GM18867 (cell line): ENCODE data around the gene PPP2R5E.

Experiments
- ATAC-seq: cut with Tn5 transposase; IDR thresholded peaks from one replicate; pipeline ENCODE4 v1.9.1; 2021; ENCODE audit warnings: mild to moderate bottlenecking, moderate library complexity; ENCODE audit not compliant: unreplicated experiment

The PPP2R5E gene

GRCh38 chr14:63474111-63474510 is 69.1 kb downstream of the PPP2R5E start:
- ATAC-seq = no peak

- ATAC-seq = no peak
Measured at GRCh38 chr14:63472986-63473788, 70.0 kb downstream of the PPP2R5E start.

DNA sequence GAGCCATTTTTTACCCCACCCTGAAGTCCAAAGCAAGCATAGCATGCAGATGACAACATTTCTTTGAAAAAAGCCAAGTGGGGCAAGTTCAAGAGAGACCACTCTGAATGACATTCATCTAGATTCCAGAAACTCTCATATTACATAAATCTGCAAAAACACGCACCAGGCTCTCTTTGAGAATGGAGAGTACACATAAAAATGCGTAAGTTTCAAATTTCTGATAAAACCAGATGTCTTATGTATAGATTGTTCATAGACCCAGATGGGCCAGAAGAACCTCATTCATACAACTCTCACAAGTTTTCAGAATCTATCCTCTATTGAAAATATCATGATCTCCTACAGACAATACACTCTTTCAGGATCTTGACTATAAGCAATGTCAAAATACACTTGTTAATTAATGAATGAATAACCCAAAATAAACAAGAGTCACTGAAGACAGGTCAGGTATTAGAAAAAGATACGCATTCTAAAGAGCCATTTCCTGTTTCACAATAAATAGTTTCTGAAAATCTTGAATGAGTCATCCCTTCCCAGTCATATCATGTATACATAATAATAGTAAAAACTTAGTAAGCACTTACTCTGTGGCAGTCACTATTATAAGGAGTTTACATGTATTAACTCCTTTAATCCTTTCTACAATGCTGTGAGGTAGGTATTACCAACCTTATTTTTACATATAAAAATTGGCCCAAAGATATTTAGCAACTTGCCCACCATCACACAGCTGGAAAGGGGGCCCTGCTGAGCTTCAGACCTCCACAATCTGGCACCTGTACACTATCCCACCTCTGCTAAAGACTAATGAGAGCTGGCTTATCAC is 72.0 kb downstream of the PPP2R5E start:
- ATAC-seq = peak; percentile 93

- no peak for ATAC-seq
Measured at GRCh38 chr14:63468294-63468693, 74.9 kb downstream of the PPP2R5E start.

DNA sequence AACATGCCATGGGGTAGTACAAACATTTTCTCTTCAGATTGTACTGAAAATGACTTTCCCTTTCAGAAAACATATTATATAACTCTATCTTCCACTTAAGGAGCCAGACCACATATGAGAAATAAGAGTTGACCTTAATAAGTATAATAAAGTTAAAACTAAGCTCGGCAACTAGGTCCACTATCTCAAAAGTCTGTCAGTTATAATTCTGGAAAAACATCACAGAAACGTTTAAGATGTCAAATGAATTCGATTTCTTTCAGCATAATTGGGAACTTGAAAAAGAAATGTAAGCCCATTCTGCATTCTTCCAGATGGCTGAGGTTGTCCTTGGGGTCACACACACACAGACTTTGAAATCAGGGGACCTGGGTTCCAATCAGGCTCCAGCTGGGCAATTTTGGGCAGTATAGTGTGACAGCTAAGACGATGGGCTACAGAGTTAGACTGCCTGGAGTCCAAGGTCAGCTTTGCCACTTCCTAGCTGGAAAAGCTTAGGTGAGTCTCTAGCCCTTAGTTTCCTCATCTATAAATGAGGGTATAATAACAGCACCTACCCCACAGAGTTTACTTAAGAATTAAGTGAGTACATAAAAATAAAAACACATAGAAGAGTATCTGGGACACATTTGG is 75.6 kb downstream of the PPP2R5E start:
- ATAC-seq = no peak

GRCh38 chr14:63465347-63465746 is 77.8 kb downstream of the PPP2R5E start:
- ATAC-seq = no peak

DNA sequence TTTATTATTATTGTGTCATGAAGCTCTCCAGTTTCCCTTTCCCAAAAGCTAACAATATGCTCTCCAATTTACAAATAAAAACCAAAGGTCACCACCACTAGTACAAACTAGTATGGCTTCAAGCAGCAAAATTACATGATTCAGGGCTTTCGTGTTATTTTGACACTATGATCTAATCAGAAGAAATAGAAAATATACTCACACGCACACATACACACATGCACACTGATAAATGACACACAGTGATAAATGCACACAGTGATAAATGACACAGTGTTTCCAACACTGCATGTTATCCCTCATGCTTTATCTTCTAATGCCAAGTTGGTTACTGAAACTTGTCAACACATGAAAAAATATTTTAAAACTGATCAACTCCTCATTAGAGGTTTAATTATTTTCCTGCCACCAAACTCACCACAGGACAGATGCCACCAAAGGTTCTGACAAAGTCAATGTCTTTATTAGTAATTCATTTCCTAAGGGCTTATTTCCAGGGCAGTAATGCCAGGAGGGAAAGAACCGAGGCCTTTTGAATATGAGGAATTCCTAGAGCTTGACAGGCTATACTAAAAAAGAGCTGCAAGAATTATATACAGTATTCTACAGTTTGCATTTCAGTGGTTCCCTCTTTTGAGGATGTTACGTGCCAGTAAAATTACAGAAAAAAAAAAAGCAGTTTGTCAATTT is 82.4 kb downstream of the PPP2R5E start:
- ATAC-seq = no peak

DNA sequence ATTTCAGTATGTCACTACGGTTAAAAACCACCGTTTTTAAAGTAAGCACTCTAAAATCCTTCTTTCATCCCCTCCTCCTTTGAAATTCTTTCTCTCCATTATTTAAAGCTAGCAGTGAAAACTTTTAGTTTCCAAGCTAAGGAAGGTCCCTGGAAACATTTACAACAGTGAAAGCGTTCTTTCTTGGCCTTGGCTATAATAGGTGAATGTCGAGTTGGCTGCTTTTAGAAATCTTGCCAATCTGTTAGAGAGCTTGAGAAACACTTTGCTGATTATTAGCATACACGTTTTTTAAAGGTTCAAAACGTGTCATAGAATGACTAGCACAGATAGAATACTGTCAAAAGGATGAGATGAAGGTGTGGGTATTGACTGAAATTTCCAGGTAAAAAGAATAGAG is 83.4 kb downstream of the PPP2R5E start:
- no peak for ATAC-seq

GRCh38 chr14:63457498-63457897 is 85.7 kb downstream of the PPP2R5E start:
- no peak for ATAC-seq

DNA sequence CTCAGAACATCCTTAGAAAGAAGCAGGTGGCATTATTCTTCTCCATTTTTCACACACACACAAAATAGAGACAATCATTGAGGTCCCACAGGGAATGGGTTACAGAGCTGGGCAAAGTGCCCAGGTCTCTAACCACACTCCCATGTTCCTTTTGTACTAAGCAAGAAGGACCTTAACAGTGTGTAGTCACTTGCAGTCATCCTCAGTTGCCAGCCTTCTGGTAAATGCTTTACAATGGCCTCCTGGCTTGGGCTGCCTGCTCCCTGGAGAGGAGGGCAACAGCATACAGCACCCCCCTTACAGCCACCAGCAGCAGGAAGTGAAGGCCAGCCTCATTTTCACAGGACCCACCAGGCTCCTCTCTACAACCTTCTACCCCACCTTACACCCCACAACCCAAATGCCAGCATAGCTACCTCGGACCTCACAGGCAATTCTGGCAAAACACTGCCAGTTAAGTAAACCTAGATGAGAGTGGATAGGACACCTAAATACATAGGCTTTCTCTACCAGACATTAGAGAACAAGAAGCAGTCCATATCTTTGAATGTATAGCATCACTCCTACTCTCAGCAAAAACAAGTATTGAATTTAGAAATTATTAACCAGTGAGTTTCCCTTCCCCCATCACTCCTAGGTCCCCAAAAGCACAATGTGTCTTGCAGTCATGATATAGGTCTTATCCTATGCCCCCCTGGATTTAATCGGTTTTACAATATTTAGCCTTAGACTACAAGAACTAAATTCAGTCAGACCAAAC is 88.1 kb downstream of the PPP2R5E start:
- ATAC-seq = peak; percentile 51

GRCh38 chr14:63454436-63454835 is 88.7 kb downstream of the PPP2R5E start:
- no peak for ATAC-seq

- ATAC-seq = no peak
Measured at GRCh38 chr14:63453443-63453936, 89.7 kb downstream of the PPP2R5E start.

GRCh38 chr14:63452796-63453195 is 90.4 kb downstream of the PPP2R5E start:
- ATAC-seq = no peak

DNA sequence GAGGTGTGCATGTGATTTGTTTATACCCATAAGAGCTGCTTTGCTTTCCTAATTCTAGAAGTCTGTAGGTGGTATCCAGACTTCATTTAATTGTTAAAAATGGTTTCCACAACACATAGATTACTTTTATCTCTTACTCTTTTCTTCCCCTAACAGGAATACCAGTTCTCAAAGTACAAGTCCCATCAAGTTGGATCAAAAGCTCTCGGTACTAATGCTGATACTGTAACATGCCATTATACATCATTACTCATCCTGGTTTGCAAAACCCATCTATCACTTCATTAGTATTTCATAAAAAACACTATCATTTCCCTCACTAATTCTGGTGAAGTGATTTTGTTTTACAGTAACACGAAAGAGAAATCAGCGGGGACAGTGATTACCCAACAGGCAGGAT is 94.3 kb downstream of the PPP2R5E start:
- no peak for ATAC-seq

DNA sequence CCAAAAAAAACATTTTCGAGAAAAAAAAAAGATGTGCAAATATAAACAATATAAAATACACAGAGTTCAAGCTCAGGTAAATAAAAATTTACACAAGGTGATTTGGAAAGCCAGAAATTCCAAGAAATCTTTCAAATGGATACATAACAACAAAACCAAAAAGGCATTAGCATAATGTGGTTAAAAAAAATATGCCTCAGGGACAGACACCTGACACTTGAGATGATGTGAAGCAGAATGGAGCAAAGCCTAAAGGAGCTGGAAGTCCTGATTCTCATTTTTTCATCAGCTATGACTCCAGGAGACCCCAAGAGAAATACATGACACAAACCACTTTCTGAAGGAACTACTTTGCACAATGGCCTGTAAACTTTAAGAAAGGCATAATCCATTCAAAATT is 98.6 kb downstream of the PPP2R5E start:
- ATAC-seq = no peak

GRCh38 chr14:63443988-63444387 is 99.2 kb downstream of the PPP2R5E start:
- no peak for ATAC-seq

GRCh38 chr14:63443361-63443760 is 99.8 kb downstream of the PPP2R5E start:
- no peak for ATAC-seq

- peak; percentile 44 for ATAC-seq
Measured at GRCh38 chr14:63438065-63438757, 105.0 kb downstream of the PPP2R5E start.

- no peak for ATAC-seq
Measured at GRCh38 chr14:63436286-63437098, 106.7 kb downstream of the PPP2R5E start.
